ENCODE data around the gene ERCC6L.
"Not testable (repeated sequence)": the region's sequence is repeated elsewhere in the genome, so short reads cannot be mapped to it uniquely, and the experiment has no call there.

Gene ERCC6L

DNA sequence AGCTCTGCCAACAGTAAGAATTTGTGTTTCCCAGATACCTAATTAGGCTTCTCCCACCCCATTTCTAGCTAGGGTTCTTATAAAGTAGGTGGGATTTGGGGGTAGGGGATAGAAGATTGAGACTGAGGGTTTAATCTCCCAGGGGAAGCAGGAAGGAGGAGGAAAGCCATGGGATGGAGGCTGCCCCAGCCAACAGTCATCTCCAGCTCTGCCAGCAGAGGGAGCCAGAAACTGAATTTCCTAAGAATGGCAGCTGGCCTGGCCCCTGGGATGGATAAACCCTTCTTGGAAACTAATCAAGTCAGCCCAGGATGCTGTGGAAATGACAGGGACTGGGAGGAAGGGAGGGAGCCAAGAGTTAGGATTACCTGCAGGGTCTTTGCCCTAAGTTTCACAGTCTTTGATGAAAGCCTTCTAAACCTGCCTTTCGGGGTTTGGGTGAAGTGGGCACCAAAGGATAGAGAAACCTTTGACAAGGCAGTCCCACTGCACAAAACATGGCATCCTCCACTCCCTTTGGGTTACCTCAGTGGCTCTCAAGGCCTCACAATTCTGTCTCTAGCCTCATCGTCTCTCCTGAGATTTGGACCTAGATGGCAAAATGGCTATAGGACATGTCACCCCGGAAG is 6.7 kb upstream of the ERCC6L start:
- peak; percentile 9 for DNase-seq

DNA sequence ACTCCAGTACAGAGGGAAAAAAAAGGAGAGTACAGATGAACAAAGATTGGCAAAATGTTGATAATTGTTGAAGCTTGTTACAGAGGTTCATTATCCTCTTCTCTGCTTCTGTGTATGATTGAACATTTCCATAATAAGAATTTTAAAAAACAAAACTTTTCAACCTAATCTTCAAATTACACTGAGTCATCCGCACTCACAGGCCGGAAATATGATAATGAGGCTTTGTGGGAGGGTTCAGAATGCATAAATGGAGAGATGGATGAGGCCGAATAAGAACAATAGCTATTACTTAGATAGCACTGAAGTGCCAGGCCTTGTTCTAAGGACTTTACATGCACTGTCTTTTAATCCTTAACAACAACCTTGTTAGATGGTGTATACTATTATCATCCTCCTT is 4.6 kb upstream of the ERCC6L start:
- no peak for DNase-seq

DNA sequence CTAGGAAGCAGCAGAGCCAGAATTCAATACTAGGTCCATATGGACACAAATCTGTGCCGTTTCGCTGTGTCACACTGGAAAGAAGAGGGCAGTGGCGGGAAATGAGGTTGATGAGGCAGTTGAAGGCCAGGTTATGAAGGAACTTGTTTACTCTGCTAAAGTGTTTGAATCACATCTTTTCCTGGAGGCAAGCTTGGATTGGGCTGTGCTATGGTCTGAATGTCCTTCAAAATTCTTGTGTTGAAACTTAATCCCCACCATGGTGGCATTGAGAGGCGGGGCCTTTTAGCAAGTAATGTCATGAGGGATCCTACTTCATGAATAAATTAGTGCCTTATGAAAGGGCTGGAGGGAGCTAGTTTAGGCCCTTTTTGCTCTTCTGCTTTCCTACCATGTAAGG is 2.1 kb upstream of the ERCC6L start:
- DNase-seq: no peak

DNA sequence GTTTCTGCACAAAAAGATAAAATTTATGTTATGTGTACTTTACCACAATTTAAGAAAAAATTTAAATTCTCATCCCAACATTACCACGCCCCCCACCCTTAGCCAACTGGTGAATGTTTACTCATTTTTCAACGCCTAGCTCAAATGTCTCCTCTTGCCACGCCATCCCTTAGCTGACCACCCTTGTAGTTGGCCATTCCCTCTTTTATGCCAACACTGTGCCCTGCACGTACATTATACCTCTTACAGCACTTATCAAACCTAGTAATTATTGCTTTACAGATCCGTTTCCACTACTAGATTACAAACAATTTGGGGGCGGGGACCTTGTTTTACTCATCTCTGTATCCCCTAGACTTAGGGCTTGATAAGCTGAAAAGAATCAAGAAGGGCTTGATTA is 644 bp downstream of the ERCC6L start:
- no peak for DNase-seq

DNA sequence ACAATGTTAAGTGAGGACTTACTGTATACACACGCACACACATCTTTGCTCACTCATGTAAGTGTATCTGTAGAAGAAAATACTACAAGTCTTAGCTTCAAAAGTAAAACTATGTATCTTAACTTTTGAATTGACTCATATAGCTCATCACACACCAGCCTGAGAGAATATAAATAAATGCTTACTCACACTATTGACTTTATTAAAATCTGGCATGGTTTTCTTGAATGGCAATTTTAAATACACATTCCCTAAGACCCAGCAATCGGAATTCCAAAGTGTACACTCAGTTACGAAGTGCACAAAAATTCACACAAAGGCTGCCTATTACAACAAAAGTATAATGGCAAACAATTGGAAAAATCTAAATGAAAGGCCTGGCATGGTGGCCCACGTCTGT is 2.0 kb downstream of the ERCC6L start:
- DNase-seq: no peak

DNA sequence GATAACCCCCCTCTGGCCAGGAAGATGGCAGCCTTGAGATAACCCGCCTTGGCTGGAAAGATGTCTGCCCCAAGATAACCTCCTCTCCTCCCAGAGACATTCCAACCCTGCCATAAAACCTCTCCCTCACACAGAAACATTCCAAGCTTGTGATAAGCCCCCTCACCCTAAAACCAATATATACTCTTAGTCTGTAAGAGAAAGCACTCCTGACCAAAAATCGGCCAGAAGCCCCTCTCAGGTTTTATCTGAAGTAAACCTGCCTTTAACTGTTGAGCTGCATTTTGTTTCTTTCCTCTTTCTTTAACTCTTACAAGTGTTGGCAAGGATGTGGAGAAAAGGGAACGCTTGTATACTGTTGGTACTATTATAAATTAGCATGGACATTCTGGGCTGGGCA is 8.5 kb downstream of the ERCC6L start:
- DNase-seq: no peak

DNA sequence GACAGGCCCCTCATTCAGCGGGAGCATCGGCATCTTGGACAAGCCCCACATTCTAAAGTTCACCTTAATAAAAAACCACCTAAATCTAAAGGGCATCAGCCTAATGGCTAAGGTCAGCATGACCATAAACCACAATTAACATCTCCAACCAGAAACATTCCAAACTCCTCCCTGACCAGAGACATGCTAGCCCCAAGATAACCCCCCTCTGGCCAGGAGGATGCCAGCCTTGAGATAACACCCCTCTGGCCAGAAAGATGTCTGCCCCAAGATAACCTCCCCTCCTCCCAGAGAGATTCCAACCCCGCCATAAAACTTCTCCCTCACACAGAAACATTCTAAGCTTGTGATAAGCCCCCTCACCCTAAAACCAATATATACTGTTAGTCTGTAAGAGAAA is 18.5 kb downstream of the ERCC6L start:
- not testable (repeated sequence) for DNase-seq

DNA sequence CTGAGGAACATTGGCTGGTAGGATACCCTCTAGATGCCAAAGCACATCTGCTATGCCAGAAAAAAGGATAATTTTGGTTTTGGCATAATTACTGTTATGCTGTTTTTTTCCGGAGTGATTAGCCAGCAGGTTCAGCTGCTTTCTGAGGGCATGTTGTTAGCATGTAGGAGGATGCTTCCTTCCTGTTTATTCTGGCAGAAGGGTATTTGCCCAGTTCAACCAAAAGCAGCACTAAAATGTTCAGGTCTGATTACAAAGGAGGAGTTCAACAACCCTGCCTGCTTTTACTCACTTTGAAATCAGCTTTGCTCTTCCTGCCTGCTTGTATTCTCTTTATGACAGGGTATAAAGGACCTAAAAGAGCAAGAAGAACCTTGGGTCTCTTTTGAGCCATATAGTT is 21.9 kb downstream of the ERCC6L start:
- DNase-seq: no peak

DNA sequence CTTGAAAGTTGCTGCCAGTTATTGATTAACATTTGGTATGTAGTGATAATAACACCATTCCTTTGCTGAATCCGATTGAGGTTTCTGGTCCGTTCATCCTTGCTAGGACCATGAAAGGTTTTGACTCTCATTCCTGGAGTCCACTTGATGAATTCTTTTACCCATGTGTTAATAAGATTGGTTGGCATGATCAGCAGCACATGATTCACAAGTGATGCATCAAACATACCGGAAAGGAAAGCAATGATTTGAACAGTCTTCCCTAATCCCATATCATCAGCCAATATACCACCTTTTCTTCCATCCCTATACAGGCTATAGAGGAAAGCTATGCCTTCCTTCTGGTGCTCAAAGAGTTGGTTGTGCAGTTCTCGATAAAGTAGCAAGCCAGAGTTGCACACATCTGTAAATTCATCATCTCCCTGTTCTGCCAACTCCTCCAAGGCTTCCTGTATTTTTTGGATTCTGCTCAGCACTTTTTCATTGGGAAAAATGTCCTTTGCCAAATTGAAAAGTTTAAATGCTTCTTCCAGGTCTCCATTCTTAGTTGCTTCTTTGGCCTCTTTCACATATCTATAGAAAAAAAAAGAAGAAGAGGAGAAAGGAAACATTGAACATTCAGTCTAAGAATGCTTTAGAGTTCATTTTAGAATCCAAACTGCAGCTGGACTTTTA is 30.6 kb downstream of the ERCC6L start:
- DNase-seq: no peak

DNA sequence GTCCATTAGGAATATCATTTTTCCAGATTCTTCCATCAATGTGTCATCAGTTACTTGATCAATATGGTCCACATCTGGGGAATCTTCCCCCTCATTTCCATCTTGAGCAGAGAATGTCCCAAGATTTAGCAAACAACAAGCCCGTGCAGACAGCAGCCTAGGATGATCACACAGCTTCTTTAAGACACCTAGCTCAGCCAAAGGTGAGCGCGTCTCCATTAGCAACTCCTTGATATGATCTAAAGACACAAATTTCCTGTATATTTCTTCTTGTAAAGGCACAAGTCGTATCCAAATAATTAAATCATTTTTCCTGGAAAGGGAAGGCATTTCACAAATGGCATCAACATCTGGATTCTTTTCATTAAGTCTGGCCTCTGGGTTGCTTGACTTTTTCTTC is 31.5 kb downstream of the ERCC6L start:
- DNase-seq: no peak

DNA sequence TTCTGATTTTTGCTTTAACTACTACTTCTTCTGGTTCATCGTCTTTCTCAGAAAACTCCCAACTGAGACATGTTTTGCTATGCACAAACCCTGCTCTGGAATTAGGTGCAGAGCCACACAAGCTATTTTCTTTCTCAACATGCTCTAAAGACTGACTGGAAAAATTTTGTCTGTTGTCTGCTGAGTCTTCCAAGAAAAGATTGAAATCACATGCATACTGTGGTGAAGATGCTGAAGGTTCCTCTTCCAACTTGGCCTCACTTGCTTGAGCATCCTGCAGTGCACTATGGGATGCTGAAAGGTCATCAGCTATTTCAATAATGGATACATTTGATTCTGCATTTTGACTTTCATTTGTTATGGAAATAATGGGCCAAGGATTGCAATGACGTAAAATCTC is 33.1 kb downstream of the ERCC6L start:
- no peak for DNase-seq

DNA sequence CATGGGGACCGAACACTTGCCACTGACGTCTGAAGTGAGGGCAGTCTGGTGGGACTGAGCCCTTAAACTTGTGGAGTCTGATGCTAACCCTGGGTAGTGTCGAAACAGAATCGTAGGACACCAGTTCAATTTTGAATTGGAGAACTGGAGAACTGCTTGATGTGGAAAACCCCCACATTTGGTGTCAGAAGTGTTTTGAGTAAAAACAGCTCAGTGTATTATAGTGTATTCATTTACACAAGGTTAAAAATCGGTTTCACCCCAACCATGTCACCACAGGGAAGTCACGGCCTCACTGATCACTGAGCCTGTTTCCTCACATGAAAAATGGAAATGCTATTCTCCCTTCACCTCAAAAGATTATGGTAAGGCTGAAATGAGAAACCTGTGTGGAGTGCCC is 35.4 kb downstream of the ERCC6L start:
- no peak for DNase-seq

DNA sequence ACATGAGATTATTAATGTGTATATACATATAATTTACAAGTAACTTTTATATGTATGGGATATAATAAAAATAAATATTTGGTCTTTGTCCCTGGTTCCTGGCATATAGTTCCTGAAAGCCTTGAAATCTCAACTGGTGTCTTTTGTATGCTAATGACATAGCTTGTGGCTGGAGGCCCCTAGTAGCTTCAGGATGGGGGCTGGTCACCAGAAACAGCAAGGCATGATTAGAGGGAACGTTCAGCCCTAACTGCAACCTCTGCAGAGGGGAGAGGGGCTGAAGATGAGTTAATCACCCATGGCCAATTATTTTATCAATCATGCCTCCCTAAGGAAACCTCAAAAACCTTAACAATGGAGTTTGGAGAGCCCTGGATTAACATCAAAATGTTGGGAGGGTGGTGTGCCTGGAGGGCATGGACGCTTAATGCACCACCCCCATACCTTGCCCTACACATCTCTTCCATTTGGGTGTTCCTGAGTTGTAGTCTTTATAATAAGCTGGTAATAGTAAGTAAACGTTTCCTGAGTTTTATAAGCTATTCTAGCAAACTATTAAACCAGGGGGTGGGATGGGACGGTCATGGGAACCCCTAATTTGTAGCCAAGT is 35.9 kb downstream of the ERCC6L start:
- no peak for DNase-seq

DNA sequence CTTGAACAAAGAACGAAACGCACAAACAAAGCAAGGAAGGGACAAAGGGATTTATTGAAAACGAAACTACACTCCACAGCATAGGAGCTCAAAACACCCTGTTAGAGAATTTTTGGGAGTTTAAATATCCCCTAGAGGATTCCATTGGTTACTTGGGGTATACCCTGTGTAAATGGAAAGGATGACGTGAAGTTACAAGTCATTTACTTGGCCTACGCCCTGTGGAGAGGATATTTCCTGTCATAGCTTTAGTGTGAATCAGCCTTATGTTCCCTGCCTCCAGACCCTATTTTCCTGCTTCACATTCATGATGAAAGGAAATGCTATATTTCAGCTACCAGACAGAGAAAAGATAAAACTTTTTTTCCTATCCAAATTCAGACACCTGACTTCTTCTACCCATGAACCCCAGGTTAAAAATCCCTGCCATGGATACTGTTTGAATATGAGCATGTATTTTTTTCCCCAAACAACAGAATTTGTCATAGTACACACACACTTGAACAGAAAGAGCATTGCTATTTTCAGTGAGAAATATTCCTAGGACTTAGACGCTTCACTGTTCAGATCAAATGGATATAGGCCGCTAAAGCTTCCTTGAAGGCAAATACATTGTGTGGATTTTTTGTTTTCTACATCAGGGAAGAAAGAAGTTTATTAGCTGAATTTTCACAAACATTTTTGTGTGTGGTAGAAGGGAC is 36.8 kb downstream of the ERCC6L start:
- DNase-seq: no peak

DNA sequence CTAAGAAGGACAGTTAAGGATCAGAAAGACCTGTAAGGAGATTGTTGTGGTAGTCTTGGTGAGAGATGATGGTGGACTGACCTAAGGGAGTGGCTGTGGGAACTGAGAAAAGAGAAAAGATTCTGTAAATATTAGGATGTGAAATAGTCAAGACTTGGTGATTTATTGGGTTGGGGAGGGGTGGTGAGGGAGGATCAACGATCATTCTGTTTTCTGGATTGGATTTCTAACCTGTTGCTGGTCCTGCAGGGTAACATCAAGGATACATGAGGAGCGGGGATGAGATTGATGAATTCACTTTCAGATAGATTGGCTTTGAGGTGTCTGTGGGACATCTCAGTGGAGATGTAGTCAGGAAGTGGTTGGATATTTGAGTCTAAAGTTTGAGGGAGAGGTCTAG is 55.9 kb downstream of the ERCC6L start:
- no peak for DNase-seq

DNA sequence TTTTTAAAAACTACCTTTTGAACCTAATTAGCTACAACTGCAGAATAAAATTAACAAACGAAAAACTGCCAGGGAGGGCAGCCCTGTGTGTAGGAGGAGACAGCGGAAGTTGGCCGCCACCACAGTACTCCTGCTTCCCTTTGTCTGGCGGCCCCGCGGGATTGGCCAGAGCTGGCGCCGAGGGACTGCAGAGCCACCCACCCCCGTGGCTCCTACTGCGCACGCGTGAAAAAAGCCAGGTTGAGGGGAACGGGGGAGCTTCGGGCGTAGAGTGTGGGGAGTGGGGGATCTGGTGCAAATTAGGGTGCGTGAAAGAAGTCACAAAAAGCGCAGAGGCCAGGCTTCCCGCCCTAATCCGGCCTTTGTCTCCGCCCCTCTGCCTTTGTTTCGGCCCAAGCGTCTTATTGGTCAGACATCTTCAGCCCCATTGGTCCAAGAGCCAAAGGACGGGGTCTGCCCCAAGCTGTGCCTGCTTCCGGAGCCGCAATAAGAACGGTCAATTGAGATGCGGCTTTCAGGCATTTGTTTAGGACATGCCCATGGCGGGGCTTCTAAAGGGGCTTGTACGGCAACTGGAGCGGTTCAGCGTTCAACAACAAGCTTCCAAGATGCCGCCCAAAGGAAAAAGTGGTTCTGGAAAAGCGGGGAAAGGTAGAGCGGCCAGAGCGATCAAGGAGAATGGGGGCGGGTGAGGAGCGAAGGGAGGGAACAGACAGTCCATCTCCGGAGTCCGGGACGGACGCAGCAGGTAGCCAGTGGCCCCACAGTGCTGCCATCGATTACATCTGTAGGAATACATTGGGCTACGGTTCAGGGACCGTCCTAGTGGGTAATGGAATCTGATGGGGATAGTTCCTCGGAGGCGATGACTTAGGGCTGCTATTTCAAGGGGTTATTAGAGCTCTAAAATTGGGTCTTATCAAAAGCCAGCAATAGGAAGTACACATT is 57.4 kb downstream of the ERCC6L start, which contains the start of gene PIN4:
PIN4 (plus strand) TSS at position 580 of the 948 bp plus-strand sequence; CDS start at position 609, 29 bp downstream.
- peak; percentile 92 for DNase-seq

DNA sequence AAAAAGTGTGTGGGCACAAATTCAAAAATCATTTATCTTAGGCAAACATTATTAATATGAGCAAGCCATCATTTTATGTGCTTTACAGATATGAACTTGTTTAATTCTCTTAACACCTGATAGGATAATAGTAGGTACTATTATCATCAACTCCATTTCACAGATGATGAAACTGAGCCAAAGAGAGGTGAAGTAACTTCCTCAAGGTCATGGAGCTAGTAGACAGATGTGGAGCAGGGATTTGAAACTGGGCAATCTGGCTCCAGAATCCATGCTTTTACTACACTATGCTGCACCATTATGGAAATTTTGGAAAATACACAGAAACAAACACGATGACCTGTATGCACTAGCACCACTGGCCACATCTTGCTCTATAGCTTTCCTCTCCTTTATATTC is 58.3 kb downstream of the ERCC6L start:
- DNase-seq: no peak

DNA sequence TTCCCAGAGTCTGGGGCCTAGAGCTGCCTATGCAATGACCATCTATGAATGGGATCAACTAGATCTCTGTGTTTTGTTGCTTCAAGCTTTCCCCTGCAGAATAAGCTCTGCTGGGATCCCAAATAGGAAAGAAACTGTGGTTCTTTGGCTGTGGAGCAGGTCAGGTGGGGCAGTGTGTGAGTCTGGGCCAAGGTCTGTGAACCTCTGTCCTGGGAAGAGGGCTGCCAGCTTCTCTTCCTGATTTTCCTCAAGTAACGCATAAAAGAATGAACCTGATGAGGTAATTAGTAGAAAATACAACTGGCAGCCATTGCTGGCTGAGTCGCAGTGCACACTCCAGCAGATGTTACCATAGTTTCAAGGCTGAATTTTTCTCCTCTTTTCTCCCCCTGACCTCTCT is 61.8 kb downstream of the ERCC6L start:
- no peak for DNase-seq

DNA sequence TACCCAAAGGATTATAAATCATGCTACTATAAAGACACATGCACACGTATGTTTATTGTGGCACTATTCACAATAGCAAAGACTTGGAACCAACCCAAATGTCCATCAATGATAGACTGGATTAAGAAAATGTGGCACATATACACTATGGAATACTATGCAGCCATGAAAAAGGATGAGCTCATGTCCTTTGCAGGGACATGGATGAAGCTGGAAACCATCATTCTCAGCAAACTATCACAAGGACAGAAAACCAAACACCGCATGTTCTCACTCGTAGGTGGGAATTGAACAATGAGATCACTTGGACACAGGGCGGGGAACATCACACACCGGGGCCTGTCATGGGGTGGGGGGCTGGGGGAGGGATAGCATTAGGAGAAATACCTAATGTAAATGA is 62.5 kb downstream of the ERCC6L start:
- not testable (repeated sequence) for DNase-seq

DNA sequence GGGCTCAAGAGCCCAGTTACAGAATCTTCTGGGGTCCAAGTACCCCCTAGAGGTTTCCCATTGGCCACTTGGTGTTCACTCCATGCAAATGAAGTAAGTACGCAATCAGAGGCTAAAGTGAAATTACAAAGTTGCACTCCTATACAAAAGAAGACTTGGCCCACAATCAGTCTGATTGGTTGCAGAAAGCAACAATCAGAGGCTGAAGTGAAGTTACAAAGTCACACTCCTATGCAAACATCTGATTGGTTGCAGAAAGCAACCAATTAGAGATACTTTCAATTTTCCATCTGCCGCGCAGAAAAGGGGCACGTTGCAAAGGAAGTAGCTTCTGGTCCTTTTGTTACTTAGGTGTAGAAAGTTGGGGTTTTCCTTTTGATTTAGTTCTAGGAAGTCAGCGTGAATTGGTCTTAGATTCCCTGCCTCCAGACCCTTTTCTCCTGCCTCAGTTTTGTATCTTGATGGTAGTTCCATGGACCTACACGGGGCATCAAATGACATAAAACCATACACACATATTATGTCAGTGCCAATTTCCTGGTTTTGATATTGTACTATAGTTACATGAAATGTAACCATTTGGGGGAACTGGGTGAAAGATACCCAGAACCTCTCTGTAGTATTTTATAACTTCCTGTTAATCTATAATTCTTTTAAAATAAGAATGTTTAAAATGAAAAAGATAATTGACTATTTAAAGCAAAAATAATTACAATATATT is 69.7 kb downstream of the ERCC6L start:
- no peak for DNase-seq

DNA sequence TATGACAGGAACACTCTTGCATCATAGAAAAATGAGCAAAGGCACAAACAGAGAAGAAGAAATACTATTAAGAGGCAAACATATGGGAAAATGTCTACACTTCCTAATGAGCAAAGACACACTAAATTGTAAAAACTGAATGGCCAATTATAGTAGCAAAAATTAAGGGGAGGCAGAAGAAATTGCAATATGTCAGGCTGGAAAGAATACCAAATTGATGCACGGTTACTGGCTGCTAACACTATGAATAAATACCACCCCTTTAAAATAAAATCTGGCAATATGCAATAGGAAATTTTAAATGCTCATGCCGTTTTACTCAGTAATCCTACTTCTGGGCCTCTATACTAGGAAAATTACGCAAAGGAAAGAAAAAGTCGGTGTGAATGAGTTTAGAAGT is 73.3 kb downstream of the ERCC6L start:
- DNase-seq: no peak

DNA sequence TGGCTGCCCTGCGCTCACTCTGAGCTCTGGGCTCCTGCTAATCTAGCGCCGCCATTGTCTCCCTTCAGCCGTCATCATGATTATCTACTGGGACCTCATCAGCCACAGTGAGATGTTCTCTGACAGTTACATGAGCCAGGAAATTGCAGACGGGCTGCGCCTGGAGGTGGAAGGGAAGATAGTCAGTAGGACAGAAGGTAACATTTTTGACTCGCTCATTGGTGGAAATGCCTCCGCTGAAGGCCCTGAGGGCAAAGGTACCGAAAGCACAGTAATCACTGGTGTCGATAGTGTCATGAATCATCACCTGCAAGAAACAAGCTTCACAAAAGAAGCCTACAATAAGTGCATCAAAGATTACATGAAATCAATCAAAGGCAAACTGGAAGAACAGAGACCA is 79.1 kb downstream of the ERCC6L start:
- no peak for DNase-seq

Measured in NCI-H774 (cell line).